A673 (cell line): Measurements from ENCODE around the gene MED12L. TPM values are rescaled to one million over a fixed set of nuclear protein-coding genes. Genes with fewer than 3 reads are reported as not detected.

ENCODE experiments used
- BruUV-seq: library from RNA; stranded (reverse); fragments of 400-500 nt; replicated peaks from 2 replicates; lab custom pipeline; 2021; lab: Mats Ljungman, UMichigan
- CTCF ChIA-PET: fragments of 300-600 bp; sonication (Branson Sonifier 250); formaldehyde crosslinking; loops from one replicate; lab custom pipeline; 2022; ENCODE audit warnings: antibody characterized with exemption; lab: Charles Lee
- POLR2A ChIA-PET: fragments of 300-600 bp; sonication (Branson Sonifier 250); formaldehyde crosslinking; loops from one replicate; lab custom pipeline; 2022; ENCODE audit warnings: antibody characterized with exemption; ENCODE audit not compliant: low non-redundant PET; lab: Charles Lee
- DNase-seq: peaks from one replicate; pipeline ENCODE4 v3.0.0-alpha.2; 2015; ENCODE audit warnings: low spot score
- H3K27ac ChIP-seq: fragments of 200-600 bp; sonication (generic); 2 replicates; pipeline ENCODE4 v1.5.1; 2016; ENCODE audit warnings: mixed run types, low read depth, mild to moderate bottlenecking, mixed read lengths, antibody characterized with exemption, low read length; ENCODE audit not compliant: poor library complexity, severe bottlenecking
- H3K27me3 ChIP-seq: fragments of 200-600 bp; sonication (generic); replicated peaks from 2 replicates; pipeline ENCODE4 v1.6.1; 2017; ENCODE audit warnings: mixed run types, low read depth, mild to moderate bottlenecking, mixed read lengths, antibody characterized with exemption, low read length; ENCODE audit not compliant: insufficient read depth, poor library complexity
- H3K36me3 ChIP-seq: fragments of 200-600 bp; sonication (generic); 2 replicates; pipeline ENCODE4 v1.6.1; 2016; ENCODE audit warnings: mixed run types, mild to moderate bottlenecking, mixed read lengths, antibody characterized with exemption, low read length; ENCODE audit not compliant: insufficient read depth, poor library complexity, severe bottlenecking
- H3K4me1 ChIP-seq: fragments of 200-600 bp; sonication (generic); 2 replicates; pipeline ENCODE4 v1.6.1; 2017; ENCODE audit warnings: mixed run types, mild to moderate bottlenecking, mixed read lengths, antibody characterized with exemption, low read length; ENCODE audit not compliant: insufficient read depth, poor library complexity, severe bottlenecking
- H3K4me3 ChIP-seq: fragments of 200-600 bp; sonication (generic); 2 replicates; pipeline ENCODE4 v1.5.1; 2016; ENCODE audit warnings: low read depth, mixed run types, mild to moderate bottlenecking, mixed read lengths, low read length; ENCODE audit not compliant: poor library complexity, severe bottlenecking
- H3K9me3 ChIP-seq: fragments of 200-600 bp; sonication (generic); 2 replicates; pipeline ENCODE4 v1.6.1; 2016; ENCODE audit warnings: mixed run types, low read depth, mild to moderate bottlenecking, mixed read lengths, antibody characterized with exemption, low read length; ENCODE audit not compliant: poor library complexity, severe bottlenecking
- EZH2 ChIP-seq: fragments of 200-600 bp; sonication (generic); IDR thresholded peaks from 2 replicates; pipeline ENCODE4 v1.6.1; 2017; ENCODE audit warnings: borderline replicate concordance, low read depth, mild to moderate bottlenecking, mixed read lengths, antibody characterized with exemption, low read length; ENCODE audit not compliant: poor library complexity, severe bottlenecking
- intact Hi-C: fragments of 100-400 bp; cut with micrococcal nuclease; formaldehyde crosslinking; loops from one replicate; pipeline ENCODE4 v1.10.0; 2022; ENCODE audit not compliant: unreplicated experiment
- total RNA-seq: library from RNA; stranded (reverse); gene quantifications from 2 replicates; pipeline ENCODE4 v1.2.3, GENCODE V29; 2021
- TF ChIP-seq, protein P1 (sequence below): fragments of 300-800, 200-600 bp; sonication (generic); conservative IDR thresholded peaks from 2 replicates; pipeline ENCODE4 v1.5.1; 2017; ENCODE audit warnings: low read depth, mild to moderate bottlenecking, antibody characterized with exemption, low read length, moderate library complexity, mixed read lengths

Gene MED12L
- total RNA-seq, 1 experiment from 2014 or later: 0.71 TPM

- TF ChIP-seq, protein P1, sequence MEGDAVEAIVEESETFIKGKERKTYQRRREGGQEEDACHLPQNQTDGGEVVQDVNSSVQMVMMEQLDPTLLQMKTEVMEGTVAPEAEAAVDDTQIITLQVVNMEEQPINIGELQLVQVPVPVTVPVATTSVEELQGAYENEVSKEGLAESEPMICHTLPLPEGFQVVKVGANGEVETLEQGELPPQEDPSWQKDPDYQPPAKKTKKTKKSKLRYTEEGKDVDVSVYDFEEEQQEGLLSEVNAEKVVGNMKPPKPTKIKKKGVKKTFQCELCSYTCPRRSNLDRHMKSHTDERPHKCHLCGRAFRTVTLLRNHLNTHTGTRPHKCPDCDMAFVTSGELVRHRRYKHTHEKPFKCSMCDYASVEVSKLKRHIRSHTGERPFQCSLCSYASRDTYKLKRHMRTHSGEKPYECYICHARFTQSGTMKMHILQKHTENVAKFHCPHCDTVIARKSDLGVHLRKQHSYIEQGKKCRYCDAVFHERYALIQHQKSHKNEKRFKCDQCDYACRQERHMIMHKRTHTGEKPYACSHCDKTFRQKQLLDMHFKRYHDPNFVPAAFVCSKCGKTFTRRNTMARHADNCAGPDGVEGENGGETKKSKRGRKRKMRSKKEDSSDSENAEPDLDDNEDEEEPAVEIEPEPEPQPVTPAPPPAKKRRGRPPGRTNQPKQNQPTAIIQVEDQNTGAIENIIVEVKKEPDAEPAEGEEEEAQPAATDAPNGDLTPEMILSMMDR: no peak
- Histone ChIP-seq H3K36me3 (no peaks in the 10 kb centered on the region), H3K9me3 (peaks cover 9% of the 10 kb centered on the region), H3K27me3 (no peaks in the 10 kb centered on the region), H3K4me3 (no peak overlapping the region), H3K4me1 (peaks cover 11% of the 10 kb centered on the region), H3K27ac (no peak overlapping the region)
- DNase-seq: no peak
- intact Hi-C loops: no loop called here
- ChIA-PET CTCF (no interaction called here), POLR2A (no interaction called here)
- no TSS peak for BruUV-seq
Observed at GRCh38 chr3:151479452-151479851, 394.0 kb downstream of the MED12L start.

DNA sequence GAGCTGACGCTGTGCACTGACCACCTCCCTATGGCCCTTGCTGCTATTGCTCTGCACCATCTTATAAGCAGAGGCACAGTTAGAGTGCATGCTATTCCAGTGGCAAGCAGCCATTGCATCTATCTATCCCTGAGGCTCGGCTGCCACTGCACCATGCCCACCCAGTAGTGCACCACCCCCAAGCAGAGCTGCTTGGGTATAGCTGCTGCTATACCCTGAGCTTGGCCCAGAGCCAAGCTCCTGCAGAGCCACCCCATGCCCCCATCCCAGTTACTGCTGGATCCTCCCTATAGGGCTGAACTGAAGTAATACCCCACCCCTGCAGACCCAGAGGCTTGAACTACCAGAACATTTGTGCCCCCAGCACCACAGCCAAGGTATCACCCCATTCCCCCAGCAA is 395.0 kb downstream of the MED12L start:
- Histone ChIP-seq H3K27ac (no peak overlapping the region), H3K27me3 (no peaks in the 10 kb centered on the region), H3K4me1 (peaks cover 11% of the 10 kb centered on the region), H3K9me3 (peaks cover 9% of the 10 kb centered on the region), H3K4me3 (no peak overlapping the region), H3K36me3 (no peaks in the 10 kb centered on the region)
- intact Hi-C loops: no loop called here
- CTCF ChIA-PET: no interaction called here
- POLR2A ChIA-PET: no interaction called here
- no peak for TF ChIP-seq EZH2
- TF ChIP-seq, protein P1: no peak
- BruUV-seq: no TSS peak
- no peak for DNase-seq

GRCh38 chr3:151483488-151483887 is 398.0 kb downstream of the MED12L start:
- no TSS peak for BruUV-seq
- intact Hi-C loops: no loop called here
- no peaks in the 10 kb centered on the region for H3K27me3 ChIP-seq
- no peaks in the 10 kb centered on the region for H3K4me1 ChIP-seq
- peaks cover 9% of the 10 kb centered on the region for H3K9me3 ChIP-seq
- CTCF ChIA-PET: no interaction called here
- no peaks in the 10 kb centered on the region for H3K36me3 ChIP-seq
- no peak for DNase-seq
- no peak overlapping the region for H3K27ac ChIP-seq
- H3K4me3 ChIP-seq: no peak overlapping the region
- POLR2A ChIA-PET: no interaction called here
- no peak for TF ChIP-seq EZH2
- TF ChIP-seq, protein P1: no peak
